OCI-LY7 (cell line): Measurements from ENCODE around the gene DHRS4L2. TPM values are rescaled to one million over a fixed set of nuclear protein-coding genes. Genes with fewer than 3 reads are reported as not detected.
"Not testable (repeated sequence)": the region's sequence is repeated elsewhere in the genome, so short reads cannot be mapped to it uniquely, and the experiment has no call there.

Experiments
- BruUV-seq: library from RNA; stranded (reverse); fragments of 400-500 nt; replicated peaks from 2 replicates; lab custom pipeline; 2021; lab: Mats Ljungman, UMichigan
- CTCF ChIA-PET: fragments of 300-600 bp; sonication (Branson Sonifier 250); formaldehyde crosslinking; loops from one replicate; lab custom pipeline; 2022; ENCODE audit warnings: antibody characterized with exemption; ENCODE audit not compliant: unreplicated experiment; lab: Charles Lee
- POLR2A ChIA-PET: fragments of 300-600 bp; sonication (Branson Sonifier 250); formaldehyde crosslinking; loops from one replicate; lab custom pipeline; 2022; ENCODE audit warnings: antibody characterized with exemption; lab: Charles Lee
- DNase-seq: peaks from one replicate; pipeline ENCODE4 v3.0.0-alpha.2; 2015; ENCODE audit warnings: low spot score
- H2AFZ ChIP-seq: fragments of 200-600 bp; sonication (generic), shearing (Covaris generic); 2 replicates; pipeline ENCODE4 v1.6.1; 2014; ENCODE audit warnings: mild to moderate bottlenecking, antibody characterized with exemption, low read length, moderate library complexity
- H3K27ac ChIP-seq: fragments of 200-600 bp; sonication (generic); 2 replicates; pipeline ENCODE4 v1.5.1; 2014; ENCODE audit warnings: mixed run types, low read depth, mild to moderate bottlenecking, moderate library complexity, low read length, inconsistent platforms; ENCODE audit not compliant: poor library complexity, severe bottlenecking
- H3K36me3 ChIP-seq: fragments of 200-600 bp; sonication (generic); 2 replicates; pipeline ENCODE4 v1.6.1; 2014; ENCODE audit warnings: mild to moderate bottlenecking, antibody characterized with exemption, low read length, moderate library complexity, mixed read lengths; ENCODE audit not compliant: insufficient read depth
- H3K4me1 ChIP-seq: fragments of 200-600 bp; sonication (generic); 2 replicates; pipeline ENCODE4 v1.5.1; 2014; ENCODE audit warnings: mild to moderate bottlenecking, low read length; ENCODE audit not compliant: insufficient read depth, poor library complexity, severe bottlenecking
- H3K4me2 ChIP-seq: fragments of 200-600 bp; sonication (generic); 2 replicates; pipeline ENCODE4 v1.6.1; 2014; ENCODE audit warnings: mild to moderate bottlenecking, low read length
- H3K4me3 ChIP-seq: fragments of 200-600 bp; sonication (generic); 2 replicates; pipeline ENCODE4 v1.5.1; 2014; ENCODE audit warnings: mild to moderate bottlenecking, low read depth, low read length; ENCODE audit not compliant: poor library complexity, severe bottlenecking
- H3K79me2 ChIP-seq: fragments of 200-600 bp; sonication (generic); 2 replicates; pipeline ENCODE4 v1.6.1; 2016; ENCODE audit warnings: low read depth, mild to moderate bottlenecking, low read length, moderate library complexity, mixed read lengths; ENCODE audit not compliant: insufficient read depth
- H3K9me2 ChIP-seq: fragments of 200-600 bp; sonication (generic); 2 replicates; pipeline ENCODE4 v1.6.1; 2016; ENCODE audit warnings: mild to moderate bottlenecking, low read length, mixed read lengths; ENCODE audit not compliant: insufficient read depth
- H3K9me3 ChIP-seq: fragments of 200-600 bp; sonication (generic); 2 replicates; pipeline ENCODE4 v1.6.1; 2014; ENCODE audit warnings: mild to moderate bottlenecking, mixed run types, low read length, mixed read lengths
- H4K20me1 ChIP-seq: fragments of 200-600 bp; sonication (generic); 2 replicates; pipeline ENCODE4 v1.6.1; 2014; ENCODE audit warnings: mild to moderate bottlenecking, antibody characterized with exemption, low read length, moderate library complexity, mixed read lengths; ENCODE audit not compliant: insufficient read depth
- intact Hi-C: fragments of 100-400 bp; cut with micrococcal nuclease; formaldehyde crosslinking; loops from one replicate; pipeline ENCODE4 v1.10.0; 2022; ENCODE audit not compliant: unreplicated experiment
- total RNA-seq, 2 experiments: library from RNA; depleted of rRNA in 1 of 2; stranded (reverse); fragments of >200 nt in 1 of 2; shearing (Covaris generic) in 1 of 2; gene quantifications; 2 replicates each; pipeline ENCODE4 v1.2.3, GENCODE V29; 2014 to 2022

Gene DHRS4L2
- total RNA-seq, 2 experiments from 2014 or later = 18.8 to 24.2 TPM

DNA sequence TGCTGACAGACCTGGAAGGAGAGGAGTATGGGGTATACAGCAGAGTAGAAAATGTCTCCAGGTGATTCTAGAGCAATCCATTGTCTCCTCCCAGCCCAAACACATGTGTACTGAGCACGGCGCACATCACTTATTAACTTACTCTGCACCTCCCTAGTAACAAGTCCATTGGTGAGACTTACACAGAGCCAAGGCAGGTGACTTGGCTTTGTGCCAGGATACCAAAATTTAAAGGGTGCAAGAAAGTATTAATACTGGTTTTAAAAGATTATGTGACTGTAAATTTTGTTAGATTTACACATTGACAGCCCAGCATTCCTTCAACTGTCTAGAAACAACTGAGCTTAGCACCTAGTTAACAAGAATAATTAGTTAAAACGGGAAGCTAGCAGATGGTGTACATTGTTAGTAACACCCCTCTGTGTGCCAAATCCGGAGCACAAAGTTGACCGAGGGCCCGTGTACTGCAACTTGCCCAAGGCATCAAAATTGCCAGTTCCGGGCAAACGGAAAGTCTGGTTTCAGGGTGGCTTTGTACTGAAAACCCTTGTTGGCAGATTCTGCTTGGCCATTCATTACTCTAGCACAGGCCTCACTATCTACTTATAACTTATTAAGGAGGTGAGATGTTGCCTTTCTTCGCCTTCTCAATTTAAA lies 30.7 kb upstream of the DHRS4L2 start:
- H3K27ac ChIP-seq, H3K9me2 ChIP-seq, BruUV-seq, H4K20me1 ChIP-seq, CTCF ChIA-PET, H3K4me2 ChIP-seq, H3K79me2 ChIP-seq, intact Hi-C loops, H3K36me3 ChIP-seq, H3K4me3 ChIP-seq, DNase-seq, H3K4me1 ChIP-seq, H2AFZ ChIP-seq, H3K9me3 ChIP-seq: not testable (repeated sequence)
- POLR2A ChIA-PET = interaction anchor here (1.0 kb wide), 1 partner anchor 139 kb away, joined by 4 read pairs; no protein-coding TSS in a partner anchor

DNA sequence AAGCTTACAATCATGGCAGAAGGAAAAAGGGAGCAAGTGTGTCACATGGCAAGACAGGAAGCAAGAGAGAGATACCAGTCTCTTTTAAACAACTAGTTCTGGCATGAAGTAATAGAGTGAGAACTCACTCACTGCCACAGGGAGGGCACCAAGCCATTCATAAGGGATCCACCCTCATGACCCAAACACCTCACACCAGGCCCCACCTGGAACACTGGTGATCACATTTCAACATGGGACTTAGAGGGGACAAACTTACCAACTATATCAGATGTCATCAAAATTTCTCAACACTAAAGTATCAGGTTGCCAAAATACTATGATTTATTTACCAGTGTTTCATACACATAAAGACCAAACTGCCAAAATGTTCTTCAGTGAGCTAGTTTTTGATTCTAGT lies 27.8 kb upstream of the DHRS4L2 start:
- CTCF ChIA-PET, H3K79me2 ChIP-seq, POLR2A ChIA-PET, H3K9me3 ChIP-seq, intact Hi-C loops, H3K9me2 ChIP-seq, H2AFZ ChIP-seq, BruUV-seq, H3K4me3 ChIP-seq, H3K27ac ChIP-seq, H3K36me3 ChIP-seq, H3K4me1 ChIP-seq, H3K4me2 ChIP-seq, H4K20me1 ChIP-seq, DNase-seq: not testable (repeated sequence)

DNA sequence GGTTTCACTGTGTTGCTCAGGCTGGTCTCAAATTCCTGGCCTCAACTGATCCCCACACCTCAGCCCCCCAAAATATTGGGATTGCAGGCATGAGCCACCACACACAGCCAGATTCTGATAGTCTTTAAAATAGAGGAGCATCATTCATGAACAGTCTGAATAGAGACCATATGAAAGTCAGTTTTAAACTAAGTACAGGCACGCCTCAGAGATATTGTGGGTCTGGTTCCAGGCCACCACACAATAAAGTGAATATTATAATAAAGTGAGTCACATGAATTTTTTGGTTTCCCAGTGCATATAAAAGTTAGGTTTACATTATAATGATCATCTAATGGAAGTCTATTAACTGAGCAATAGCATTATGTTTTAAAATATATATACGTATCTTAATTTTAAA lies 27.0 kb upstream of the DHRS4L2 start:
- H3K9me3 ChIP-seq, H3K36me3 ChIP-seq, H3K9me2 ChIP-seq, H3K27ac ChIP-seq, DNase-seq, POLR2A ChIA-PET, H4K20me1 ChIP-seq, CTCF ChIA-PET, H3K79me2 ChIP-seq, intact Hi-C loops, H3K4me2 ChIP-seq, H2AFZ ChIP-seq, H3K4me1 ChIP-seq, H3K4me3 ChIP-seq, BruUV-seq: not testable (repeated sequence)

DNA sequence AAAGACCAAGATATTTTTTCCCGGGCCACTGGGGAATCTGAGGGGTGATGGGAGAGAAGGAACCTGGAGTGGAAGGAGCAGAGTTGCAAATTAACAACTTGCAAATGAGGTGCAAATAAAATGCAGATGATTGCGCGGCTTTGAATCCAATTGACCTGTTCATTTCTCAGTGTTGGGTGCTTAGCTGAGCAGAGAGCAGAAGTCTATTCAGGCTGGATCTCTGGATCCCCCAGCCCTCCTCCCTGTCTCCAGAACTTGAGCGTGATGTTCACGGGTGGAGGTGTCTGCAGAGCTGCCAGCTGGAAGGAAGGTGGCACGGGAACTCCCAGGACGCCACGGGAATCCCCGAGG lies 19.6 kb upstream of the DHRS4L2 start:
- H3K79me2 ChIP-seq, DNase-seq, POLR2A ChIA-PET, H3K27ac ChIP-seq, H3K9me3 ChIP-seq, H3K4me1 ChIP-seq, H3K9me2 ChIP-seq, H2AFZ ChIP-seq, H3K4me3 ChIP-seq, H3K4me2 ChIP-seq, BruUV-seq, H3K36me3 ChIP-seq, CTCF ChIA-PET, intact Hi-C loops, H4K20me1 ChIP-seq: not testable (repeated sequence)

DNA sequence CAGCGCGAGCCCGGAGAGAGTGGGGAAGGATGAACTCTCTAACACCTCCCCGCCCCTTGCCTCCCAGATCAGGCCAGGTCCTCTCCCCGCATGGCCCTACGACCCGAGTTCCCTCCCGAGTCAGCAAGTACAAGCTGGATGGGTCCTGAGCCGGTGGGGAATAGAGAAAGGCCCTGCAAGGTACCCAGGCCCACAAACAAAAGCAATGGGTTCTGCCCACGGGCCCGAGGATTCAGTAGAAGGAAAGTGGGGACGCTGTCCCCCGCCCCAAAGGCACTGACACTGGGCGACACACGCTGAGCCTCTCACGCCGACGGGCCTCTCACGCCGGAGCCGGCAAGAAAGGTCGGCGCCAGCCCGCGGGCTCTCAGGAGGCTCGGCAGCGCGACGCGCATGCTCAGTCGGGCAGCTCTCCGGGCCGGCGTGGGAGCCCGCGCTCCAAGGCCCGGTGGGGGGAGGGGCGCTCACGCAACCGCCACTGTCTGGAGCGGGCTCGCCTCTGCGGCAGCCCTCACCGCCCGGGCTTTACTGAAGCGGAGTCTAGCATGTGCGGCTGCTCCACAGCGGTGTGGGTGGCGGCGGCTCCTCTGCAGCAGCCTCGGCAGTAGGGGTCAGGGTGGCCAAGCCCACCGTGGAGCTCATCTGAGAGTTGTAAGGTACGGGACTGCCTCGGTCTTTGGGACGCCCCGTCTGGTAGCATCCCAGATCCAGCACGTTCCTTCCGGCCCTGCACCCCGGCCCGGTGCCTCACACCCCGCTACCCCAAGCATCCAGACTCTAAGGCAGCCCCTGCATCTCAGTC lies 19.0 kb upstream of the DHRS4L2 start:
- H3K4me3 ChIP-seq = peak overlapping the region; percentile 47
- intact Hi-C loops = loop anchor here (5.0 kb wide), 1 partner anchor 63 kb away; no protein-coding TSS in a partner anchor
- H4K20me1 ChIP-seq, H2AFZ ChIP-seq, H3K9me2 ChIP-seq, H3K27ac ChIP-seq, BruUV-seq, H3K36me3 ChIP-seq, H3K9me3 ChIP-seq, H3K4me1 ChIP-seq, H3K79me2 ChIP-seq, POLR2A ChIA-PET, DNase-seq: not testable (repeated sequence)
- H3K4me2 ChIP-seq = peak overlapping the region; percentile 44; the same call in 1 of the 2 replicates
- CTCF ChIA-PET = interaction anchor here (0.6 kb wide), 1 partner anchor 357 kb away, joined by 6 read pairs; no protein-coding TSS in a partner anchor

DNA sequence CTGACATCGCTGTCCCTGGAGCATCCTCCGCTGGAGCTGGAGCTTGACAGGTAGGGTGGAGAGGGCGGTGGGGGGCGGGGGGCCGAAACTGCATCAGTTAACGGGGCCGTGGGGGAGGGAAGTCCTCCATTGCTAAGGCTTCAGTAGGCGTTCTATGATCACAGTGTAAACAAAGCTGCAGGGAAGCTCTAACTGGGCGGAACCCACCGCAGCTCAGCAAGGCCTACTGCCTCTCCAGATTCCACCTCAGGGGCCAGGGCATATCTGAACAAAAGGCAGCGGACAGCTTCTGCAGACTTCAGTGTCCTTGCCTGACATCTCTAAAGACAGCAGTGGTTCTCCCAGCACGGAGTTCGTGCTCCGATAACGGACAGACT lies 18.5 kb upstream of the DHRS4L2 start:
- BruUV-seq, H3K9me3 ChIP-seq, H3K4me2 ChIP-seq, H3K4me3 ChIP-seq, DNase-seq, H3K9me2 ChIP-seq, H2AFZ ChIP-seq, POLR2A ChIA-PET, H3K79me2 ChIP-seq, H3K4me1 ChIP-seq, H4K20me1 ChIP-seq, H3K27ac ChIP-seq, H3K36me3 ChIP-seq: not testable (repeated sequence)
- intact Hi-C loops = loop anchor here (5.0 kb wide), 1 partner anchor 62 kb away; no protein-coding TSS in a partner anchor
- CTCF ChIA-PET = interaction anchor here (0.6 kb wide), 1 partner anchor 358 kb away, joined by 6 read pairs; no protein-coding TSS in a partner anchor
